GM19193 (cell line): ENCODE measurements around the gene AP5Z1.

Source experiments
- POLR2A ChIP-seq: IDR thresholded peaks from 4 replicates; pipeline ENCODE4 v1.6.1; 2011; ENCODE audit not compliant: insufficient read depth, insufficient read length; ENCODE audit errors: extremely low read depth

The AP5Z1 gene

GRCh38 chr7:4739528-4739992, 35.9 kb upstream of the AP5Z1 start:
- no peak for TF ChIP-seq POLR2A

DNA sequence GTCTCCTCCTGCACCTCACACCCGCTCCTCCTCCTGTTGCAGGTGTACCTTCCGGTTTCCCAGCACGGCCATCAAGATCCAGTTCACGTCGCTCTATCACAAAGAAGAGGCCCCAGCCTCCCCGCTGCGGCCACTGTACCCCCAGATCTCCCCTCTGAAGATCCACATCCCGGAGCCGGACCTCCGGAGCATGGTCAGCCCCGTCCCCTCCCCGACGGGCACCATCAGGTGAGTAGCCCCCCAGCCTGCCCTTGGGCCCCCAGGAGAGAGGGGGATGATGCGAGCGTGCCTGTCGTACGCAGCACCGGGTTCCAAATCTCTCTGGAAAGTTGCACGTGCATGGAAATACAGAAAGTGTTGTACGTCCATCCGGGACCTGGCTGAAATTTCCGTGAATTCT, 34.6 kb upstream of the AP5Z1 start:
- no peak for TF ChIP-seq POLR2A

- no peak for TF ChIP-seq POLR2A
These were observed 33.3 kb upstream of the AP5Z1 start for GRCh38 chr7:4742051-4742573.

DNA sequence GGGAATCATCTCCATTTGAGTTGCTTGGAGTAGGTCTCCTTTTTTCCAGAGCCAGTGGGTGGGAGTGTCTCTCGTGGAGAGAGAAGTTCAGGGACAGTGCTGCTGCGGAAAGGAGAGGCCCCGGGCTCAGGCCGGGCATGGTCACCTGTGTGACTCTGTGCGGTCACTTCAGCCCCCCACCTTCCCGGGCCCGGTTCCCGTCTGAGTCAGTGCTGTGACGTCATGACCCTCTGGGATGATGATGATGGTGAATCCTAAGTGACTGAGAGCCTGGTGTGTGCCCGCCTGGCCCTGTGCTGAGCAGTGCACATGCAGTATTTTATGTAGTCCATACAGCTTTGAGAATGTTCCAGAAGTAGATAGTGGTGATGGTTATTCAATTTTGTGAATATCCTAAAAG, 32.6 kb upstream of the AP5Z1 start:
- no peak for TF ChIP-seq POLR2A

- peak; percentile 33 for TF ChIP-seq POLR2A
These were observed 30.8 kb upstream of the AP5Z1 start for GRCh38 chr7:4744391-4745264.

- TF ChIP-seq POLR2A, result peak; percentile 7
These were observed 30.0 kb upstream of the AP5Z1 start for GRCh38 chr7:4745265-4745919.

DNA sequence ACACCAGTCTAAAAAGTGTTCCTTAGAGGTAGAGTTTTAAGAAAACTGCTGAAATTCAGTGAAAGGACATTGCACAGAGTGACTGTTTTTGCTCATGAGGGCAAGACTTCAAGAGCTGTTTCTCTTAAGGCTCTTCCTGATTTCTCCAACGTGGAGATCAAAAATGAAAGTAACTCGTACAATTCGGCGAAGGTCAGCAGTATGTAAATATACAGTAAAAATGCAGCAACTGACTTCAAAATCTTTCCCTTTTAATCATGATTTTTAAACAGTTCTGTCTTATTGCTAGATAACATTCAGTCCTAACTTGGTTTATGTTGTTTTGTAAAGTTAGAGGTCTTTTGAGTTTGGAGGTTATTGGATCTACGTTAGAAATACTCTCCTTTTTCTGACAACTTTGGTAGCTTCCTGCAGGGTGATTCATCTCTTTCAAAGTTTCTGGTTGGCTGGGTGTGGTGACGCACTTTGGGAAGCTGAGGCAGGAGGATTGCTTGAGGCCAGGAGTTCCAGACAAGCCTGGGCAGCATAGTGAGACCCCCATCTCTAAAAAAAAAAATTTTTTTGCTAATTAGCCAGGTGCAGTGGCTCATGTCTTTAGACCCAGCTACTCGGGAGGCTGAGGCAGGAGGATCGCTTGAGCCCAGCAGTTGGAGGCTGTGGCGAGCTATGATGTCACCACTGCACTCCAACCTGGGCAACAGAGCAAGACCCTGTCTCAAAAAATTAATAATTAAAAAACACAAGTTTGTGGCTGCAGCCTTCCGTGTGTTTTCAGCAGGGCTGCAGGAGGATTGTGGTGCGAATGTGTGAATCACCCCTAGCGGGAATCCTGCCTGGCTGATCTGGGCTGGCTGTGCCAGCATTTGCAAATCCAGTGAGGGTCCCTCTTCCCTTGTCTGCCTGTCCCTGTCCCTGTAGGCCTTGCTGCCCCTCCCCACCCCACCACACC, 29.2 kb upstream of the AP5Z1 start:
- TF ChIP-seq POLR2A, result no peak

GRCh38 chr7:4747013-4747412, 28.4 kb upstream of the AP5Z1 start:
- TF ChIP-seq POLR2A, result no peak

DNA sequence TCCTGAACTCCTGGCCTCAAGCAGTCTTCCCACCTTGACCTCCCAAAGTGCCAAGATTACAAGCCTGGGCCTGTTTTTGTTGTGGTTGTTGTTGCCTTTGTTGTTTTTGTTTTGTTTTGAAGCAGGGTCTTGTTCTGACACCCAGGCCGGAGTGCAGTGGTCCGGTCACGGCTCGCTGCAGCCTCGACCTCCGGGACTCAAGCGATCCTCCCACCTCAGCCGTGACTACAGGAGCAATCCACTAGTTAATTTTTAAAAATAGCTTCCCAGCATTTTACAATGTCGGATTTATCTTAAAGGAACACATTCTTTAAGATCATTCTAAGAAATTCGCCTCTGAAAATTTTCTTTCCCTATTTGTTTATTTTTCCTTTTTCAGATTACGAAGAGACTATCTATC, 27.7 kb upstream of the AP5Z1 start:
- no peak for TF ChIP-seq POLR2A

DNA sequence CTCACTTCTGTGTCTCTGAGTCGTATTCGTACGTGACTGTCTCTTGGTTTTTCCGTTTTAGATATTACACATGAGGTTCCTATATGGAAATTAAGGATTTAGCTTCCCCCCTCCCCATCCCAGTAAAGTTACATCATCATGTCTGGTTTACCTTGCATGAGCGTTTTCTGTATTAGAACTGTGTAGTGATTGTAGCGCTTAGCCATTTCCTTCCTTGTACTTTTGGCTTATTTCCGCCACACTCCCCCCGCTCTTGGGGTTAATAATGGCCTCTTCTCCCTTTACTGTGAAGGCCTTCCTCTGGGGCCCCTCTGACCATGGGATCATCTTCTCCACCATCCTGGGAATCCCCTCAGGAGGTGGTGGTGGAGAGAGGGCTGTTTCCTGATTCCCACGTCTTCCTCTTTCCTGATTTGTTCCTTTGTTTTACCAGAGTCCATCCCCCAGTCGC, 27.2 kb upstream of the AP5Z1 start:
- no peak for TF ChIP-seq POLR2A

- no peak for TF ChIP-seq POLR2A
These were observed 26.1 kb upstream of the AP5Z1 start for GRCh38 chr7:4749363-4749762.

DNA sequence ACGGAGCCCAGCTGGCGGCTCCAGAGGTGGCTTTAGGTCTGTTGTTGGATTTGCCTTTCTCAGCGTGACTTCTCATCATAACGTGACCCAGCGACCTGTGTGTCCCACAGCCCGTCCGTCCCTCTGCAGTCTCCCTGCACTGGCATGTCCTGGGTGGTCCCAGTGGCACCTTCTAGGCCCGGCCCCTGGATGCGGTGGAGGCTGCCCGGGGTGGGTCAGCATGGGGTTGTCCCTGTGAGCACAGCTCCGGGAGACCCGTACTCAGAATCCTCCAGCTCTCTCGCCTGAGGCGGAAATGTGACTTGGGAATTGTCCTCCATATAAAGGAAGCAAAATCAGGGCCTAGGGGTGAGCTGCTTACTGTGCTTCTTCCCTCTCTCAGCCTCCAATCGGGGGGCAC, 25.6 kb upstream of the AP5Z1 start:
- no peak for TF ChIP-seq POLR2A

DNA sequence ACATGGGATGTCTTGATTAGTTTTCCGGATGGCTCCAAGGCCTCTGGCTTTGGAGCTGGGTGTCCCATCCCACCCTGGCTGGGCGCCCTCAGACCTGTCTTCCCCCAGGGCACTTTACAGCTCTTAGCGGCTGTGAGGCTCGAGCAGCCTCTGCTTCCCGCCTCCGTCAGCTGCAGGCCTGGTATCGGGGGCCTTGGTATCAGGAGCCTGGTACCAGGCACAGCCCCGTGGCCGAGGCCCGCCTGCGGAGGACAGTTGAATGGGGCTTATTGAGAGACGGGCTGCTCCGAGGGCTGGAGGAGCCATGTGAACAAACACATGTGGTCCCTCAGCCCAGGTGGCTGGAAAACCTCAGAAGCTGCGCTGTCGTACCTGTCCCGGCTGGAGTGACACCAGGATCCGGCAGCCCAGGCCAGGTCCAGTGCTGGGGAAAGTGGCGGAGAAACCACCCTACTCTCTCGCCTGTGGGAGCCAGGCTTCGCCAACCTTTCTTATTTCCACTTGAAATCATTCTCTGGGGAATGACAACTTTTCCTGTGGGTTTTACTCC, 23.9 kb upstream of the AP5Z1 start:
- no peak for TF ChIP-seq POLR2A
